Gastroesophageal sphincter (tissue), 3 donors: Measurements from ENCODE around the gene MICU1.

Experiments
- POLR2A ChIP-seq, 2 donors: fragments of 450-650 bp; IDR thresholded peaks; one replicate each; pipeline ENCODE4 v1.6.1; 2017; ENCODE audit warnings: antibody characterized with exemption in 2 of 2, mild to moderate bottlenecking in 2 of 2, moderate library complexity in 1 of 2
- TF ChIP-seq, protein P1 (sequence below), 4 experiments: fragments of 200-600 bp in 2 of 4; fragments of 450-650 bp in 2 of 4; sonication (generic) in 1 of 4; IDR thresholded peaks; one replicate each; pipeline ENCODE4 v1.5.1; 2017 to 2019; ENCODE audit warnings: antibody characterized with exemption in 4 of 4, mild to moderate bottlenecking in 2 of 4, moderate library complexity in 2 of 4

DNA sequence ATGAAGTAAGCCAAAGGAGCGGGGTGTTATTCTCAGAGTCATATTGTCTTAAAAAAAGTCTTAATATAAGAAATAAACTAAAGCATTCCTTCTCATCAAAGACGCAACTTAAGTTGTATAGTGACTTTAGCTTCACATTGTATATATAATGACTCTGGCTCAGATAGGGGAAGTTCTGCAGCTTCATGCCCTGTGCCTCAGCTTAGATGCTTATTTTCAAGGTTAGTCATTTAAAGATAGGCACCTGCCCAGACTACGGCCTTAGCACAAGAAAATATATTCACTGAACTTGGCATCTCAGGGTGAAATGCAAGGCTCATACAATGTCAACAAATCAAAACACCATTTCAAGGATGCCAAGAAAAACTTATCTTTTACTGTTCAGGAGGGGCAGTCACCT lies 218.4 kb downstream of the MICU1 start:
- TF ChIP-seq, protein P1, sequence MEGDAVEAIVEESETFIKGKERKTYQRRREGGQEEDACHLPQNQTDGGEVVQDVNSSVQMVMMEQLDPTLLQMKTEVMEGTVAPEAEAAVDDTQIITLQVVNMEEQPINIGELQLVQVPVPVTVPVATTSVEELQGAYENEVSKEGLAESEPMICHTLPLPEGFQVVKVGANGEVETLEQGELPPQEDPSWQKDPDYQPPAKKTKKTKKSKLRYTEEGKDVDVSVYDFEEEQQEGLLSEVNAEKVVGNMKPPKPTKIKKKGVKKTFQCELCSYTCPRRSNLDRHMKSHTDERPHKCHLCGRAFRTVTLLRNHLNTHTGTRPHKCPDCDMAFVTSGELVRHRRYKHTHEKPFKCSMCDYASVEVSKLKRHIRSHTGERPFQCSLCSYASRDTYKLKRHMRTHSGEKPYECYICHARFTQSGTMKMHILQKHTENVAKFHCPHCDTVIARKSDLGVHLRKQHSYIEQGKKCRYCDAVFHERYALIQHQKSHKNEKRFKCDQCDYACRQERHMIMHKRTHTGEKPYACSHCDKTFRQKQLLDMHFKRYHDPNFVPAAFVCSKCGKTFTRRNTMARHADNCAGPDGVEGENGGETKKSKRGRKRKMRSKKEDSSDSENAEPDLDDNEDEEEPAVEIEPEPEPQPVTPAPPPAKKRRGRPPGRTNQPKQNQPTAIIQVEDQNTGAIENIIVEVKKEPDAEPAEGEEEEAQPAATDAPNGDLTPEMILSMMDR (IDR thresholded peaks at IDR 0.05), result no peak
- TF ChIP-seq POLR2A (IDR thresholded peaks at IDR 0.05), result no peak
